GM11168 (cell line): Measurements from ENCODE around the gene LRRC4.

Source experiments
- in situ Hi-C: fragments of 300-500 bp; cut with MboI; formaldehyde crosslinking; loops from one replicate; pipeline ENCODE4 v1.12.0; 2022; ENCODE audit warnings: low sequenced_read_pairs; ENCODE audit not compliant: unreplicated experiment

The LRRC4 gene

DNA sequence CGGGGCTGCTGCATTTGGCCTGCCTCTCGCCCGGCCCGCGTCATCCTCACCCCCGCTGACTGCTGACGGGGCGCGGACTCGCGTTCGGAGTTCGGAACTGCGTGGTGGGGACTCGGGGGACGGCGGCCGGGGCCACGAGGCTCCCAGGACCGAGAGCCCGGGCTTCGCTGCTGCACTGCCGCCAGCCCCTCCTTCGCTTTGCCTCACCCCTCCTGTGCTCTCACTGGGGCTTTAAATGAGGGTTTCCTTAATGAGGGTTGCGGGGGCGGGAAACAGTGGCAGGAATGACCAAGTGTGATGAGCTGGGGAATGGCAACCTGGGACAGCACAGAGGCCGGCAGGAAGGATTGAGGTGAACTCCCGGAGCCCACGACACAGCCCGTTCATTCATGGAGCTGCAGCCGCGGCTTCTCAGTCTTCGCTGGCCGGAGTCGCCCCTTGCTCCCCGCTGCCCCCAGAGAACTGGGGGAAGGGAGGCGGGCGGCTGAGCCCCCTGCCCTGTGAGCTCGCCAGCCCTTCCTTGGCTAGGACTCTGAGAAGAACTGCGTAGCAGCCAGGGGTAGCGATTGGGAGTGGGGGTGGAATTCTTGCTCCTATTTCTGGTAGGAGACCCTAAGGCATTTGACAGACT is 1.5 kb upstream of the LRRC4 start:
- in situ Hi-C loops = no loop called here

DNA sequence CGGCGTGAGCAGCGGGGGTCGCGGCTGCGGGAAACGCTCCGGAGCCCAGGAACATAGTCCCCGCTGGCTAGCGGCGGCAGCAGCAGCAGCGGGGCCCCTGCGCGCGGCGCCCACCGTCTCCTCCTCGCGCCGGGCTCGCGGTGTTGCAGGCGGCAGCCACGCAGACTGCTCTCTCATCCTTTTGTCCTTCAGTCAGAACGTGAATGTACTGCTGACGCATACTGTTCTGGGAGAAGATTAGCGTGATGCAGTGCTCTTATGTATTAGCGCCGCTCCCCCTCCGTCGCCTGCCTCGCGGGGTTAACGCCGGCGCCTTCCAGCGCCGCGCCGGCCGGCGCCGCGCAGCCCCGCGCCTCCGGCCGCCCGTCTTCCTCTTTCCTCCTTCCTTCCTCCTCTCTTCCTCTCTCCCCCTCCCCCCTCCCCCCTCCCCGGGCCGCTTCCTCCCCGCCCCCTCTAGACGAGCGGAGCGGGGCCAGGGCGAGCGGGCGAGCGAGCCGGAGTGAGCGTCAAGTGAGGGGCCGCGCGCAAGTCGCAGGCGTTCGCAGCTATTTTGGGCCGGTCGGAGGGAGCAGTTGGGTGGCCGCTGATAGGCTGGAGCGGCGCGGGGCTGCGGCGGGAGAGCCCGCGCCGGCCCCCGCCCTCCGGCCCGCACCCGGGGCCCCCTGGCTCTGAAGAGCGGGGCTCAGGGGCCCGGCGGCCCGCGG is 816 bp upstream of the LRRC4 start:
- in situ Hi-C loops = no loop called here

DNA sequence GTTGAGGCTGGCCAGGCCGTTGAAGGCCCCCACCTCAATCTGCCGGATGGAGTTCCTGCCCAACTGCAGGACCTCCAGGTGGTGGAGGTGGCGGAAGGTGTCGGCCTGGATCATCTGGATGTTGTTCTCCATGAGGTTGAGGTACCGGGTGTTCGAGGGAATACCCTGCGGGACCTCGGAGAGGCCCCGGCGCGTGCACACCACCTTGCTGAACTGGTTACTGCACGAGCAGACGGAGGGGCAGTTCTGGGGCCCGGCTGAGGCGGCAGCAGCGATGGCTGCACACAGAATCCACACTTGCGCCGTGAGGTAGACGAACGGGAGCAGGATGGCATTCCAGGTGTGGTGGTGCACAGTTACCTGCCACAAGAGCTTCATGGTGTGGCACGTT is 979 bp downstream of the LRRC4 start:
- in situ Hi-C loops = no loop called here

DNA sequence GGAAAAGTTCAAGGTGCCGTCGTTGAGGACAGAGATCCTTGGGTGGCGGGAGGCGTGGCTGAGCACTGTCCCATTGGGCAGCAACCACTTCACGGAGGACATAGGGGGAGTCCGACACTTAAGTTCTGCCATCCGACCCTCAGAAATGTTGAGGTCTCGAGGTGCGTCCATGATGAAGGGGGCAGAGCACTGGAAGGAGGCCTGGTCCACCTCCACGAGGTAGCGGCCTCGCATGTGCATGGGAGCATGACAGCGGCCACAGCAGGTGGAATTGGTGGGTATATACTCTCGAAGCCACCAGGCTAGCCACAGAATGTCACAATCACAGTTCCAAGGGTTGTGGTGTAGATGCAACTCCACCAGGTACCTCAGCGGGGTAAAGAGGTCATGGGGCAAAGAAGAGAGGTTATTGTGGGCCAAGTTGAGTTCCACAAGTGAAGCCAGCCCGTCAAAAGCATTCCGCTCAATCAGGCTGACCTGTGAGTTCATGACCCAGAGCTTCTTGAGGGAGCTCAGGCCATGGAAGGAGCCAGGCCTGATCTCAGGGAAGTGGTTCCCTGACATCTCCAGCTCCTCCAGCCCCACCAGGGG is 1.7 kb downstream of the LRRC4 start:
- in situ Hi-C loops = no loop called here

DNA sequence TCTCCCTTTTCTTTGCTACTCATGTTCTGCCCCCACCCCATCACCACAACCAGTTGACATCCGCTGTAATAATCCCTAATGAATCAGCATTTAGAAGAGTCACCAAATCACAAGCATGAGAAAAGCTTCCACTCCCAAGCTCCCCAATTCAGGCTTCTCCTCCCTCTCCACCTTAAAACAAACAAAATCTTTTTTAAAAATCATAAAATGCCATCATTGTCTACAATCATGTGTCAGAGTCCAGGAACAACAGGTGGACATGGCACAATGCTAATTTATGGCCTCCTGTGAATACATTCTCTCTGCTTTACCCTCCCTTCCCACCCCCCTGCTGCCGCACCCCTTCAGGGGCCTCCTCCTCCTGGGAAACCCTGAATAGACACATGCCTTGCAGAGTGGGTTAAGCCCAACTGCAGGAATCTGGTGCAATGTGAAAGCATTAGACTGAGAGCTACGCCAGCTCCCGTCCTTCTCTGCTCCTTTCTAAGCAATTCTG is 3.7 kb downstream of the LRRC4 start:
- in situ Hi-C loops = no loop called here

DNA sequence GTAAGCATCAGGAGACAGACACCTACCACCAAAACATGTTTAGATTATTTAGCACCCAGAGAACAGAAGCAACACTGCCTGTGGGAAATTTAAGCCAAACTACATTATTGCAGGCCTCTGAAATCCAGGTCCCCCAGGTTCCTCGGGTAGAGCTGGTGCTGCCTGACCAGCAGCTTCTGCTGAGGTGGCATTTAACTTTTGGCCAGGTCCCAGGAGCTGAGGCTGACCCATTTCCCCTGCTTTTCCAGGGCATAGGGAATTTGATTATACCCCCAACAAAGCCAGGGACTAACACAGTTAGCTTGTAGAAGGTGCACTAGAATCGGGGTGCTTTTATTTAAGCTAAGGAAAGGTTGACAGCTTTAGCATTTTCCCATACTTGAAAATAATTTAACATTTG is 4.7 kb downstream of the LRRC4 start:
- in situ Hi-C loops = no loop called here

DNA sequence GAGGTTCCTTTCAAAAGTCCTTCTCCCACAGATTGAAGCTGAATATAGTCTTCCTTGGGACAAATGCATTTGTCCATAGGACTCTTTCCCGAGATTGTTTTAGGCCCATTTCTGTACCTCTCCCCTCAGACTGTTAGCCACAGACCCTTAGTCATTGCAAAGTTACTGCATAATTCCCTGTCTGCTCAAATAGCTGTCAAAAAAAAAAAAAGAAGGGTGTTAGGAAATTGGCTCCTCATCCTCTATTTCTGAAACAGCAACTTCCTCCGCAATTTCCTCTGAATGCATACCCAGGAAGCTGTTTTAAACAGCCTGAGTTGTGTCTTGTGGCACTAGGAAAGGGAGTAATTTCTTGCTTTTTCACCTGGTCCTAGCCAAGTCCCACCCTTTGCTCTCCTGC is 5.4 kb downstream of the LRRC4 start:
- in situ Hi-C loops = no loop called here

DNA sequence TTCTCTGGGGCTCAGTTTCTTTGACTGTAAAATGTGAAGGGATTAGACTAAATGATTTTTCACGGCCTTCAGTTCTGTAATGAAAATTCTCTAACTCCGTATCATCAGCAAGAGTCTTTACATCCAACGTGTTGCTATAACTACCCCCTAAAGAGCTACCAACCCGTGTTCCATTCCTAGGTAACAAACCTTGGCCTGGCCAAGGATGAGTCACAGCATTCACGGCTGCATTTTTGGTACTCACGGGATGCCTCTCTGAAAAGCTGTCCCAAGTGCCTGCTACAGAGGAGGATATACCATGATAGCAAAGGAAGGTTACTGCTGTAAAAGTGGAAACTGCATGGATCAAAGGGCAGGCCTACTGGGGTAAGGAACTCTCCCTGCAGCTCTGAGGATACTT is 5.9 kb downstream of the LRRC4 start:
- in situ Hi-C loops = no loop called here

DNA sequence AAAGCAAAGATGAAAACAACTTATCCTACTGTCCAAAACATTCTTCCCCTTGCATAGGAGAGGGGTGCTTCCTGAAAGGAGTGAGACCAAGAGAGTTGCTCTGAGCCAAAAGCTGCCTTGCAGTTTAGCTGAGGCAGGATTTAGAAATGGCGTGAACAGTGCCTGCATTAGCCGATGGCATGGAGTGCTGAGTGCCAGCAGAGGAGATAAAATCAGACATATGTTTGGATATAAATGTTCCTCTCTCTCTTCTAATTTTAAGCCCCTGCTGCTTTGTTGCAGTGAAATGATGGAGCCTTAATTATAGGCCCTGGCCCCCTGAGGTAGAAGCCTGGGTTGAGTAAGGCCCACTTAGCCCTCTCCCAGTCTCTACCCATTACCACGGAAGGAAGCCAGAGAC is 7.1 kb downstream of the LRRC4 start:
- in situ Hi-C loops = no loop called here

DNA sequence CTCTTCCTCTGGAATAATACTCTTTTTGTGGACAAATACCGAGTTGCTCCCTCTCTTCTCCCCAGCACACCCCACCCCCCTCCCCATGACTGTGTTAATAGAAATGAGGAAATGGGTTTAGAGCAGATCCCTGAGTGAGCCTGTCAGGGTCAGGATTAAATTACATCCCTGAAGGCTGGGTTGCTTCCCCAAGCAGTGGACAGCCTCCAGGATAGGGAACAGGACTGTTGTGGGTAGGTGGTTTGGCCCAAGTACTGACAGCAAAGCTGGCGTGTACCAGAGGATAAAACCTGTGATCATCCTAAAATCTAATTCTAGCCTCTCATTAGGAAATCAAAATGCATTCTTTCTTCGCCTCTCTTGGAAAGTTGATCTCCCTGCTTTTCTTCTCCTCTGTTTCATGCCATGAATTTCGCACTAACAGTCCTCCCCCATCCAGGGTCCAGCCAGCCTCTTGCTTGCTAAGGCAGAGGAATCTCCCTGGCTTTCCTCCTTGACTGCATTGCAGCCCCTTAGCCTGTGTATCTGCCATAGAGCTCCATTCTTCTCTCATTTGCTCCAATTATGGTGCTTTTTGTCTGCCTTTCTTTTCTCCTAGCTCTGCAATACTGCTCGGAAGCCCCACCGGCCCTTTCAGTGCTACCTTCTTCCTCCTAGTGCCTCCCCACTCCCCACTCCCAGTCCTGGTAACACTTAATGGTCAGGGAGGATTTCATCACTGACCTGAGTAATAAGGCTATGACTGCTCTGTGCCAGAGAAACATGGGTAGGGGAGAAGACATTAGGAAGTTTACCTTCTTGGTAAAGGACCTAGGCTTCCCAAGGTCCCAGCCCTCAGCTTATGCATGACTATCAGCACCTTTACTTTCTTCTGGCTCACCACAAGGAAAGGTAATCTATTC is 8.4 kb downstream of the LRRC4 start:
- in situ Hi-C loops = no loop called here

DNA sequence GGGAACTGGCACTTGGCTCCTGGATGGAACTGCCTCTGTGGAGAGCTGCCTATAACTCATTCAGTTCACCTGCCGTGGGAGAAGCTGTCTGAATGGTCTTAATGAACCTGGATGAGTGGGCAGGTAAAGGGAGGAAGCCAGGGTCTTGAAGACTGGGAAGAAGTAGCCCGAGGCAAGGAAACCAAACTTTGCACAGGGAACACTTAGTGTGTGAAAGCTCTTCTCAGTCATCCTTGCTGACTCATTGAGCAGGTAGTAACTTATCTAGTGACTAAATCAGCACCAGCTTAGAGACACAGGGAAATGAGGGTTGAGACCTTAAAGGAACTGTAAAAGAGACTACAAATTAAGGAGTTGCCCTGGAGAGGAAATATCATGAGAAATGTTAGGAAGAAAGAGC is 9.9 kb downstream of the LRRC4 start:
- in situ Hi-C loops = no loop called here

DNA sequence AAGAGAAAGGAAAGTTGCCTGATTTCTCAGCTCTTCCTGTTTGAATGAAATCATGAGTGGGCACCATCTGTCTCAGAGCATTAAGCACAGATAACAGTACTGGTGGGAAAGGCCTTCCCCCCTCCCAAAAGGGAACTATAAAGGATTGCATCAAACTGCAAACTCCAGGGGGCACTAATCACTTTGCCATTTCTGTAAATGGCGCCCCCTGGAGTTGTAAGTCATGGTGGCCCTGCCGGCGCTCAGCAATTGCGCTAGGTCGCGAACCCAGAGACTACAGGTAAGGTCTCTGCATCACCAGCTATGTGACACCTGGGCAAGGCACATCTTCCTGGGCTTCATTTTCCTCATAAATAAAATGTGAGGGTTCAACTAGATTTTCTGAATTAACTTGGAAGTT is 11.1 kb downstream of the LRRC4 start:
- in situ Hi-C loops = no loop called here

DNA sequence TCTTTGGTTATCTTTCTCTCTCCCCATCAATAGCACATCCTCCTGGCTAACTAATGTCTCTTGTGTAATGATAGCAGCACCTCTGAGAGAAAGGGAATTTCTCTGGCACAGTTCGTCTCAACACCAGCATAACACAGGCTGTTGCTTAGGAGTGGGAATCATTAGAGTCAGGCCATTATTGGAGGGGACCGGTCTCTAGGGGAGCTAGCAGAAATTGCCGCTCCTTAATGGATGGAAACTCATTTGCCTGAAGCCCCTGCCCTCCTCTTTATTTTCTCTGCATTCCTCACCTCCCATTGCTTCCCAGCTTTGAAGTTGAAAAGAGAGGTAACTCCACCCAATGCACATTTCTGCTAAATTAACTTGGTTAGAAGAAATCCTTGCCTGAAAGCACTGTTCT is 11.9 kb downstream of the LRRC4 start:
- in situ Hi-C loops = no loop called here

DNA sequence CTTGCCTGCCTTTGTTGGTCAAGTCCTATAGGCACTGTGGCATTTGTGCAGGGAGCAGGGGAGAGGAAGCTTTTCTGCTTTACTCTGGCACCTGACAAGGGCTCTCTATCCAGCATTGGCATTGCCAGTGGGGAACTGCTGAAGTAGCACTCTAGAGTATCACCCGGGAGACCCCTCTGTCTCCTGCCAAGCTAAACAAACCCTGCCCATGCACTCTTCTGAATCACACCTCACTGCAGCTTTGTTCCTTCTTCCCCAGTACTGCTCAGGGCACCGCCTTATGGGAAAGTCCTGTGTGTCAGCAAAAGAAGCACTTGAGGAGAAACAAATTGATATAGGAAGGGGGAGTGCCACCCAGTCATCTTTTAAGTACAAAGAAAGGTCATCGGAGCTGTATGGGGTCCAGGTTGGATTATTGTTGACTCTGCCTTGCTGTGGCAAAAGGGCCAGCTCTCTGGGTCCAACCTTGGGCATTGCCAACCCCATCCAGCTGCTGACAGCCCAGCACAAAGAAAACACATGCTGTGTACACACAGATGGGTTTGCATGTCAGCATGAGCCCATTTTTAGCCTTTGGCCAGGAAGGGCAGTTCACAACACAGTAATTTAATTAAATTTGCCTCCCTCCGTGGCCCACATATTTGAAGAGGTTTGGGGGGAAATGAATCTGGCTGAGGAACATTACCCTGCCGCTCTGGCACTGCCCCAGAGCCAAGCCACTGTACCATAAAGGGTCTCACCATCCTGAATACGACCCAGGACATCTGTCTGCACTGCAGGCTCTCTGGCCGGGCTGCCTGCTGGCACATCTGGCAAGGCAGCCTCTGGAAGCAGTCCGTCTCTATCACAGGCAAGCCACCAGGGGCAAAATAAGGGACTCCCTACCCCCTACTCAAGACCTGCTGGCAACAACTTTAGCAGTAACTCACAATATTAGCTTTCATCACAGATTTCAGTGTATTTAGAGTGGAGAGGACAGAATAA is 13.1 kb downstream of the LRRC4 start:
- in situ Hi-C loops = no loop called here

DNA sequence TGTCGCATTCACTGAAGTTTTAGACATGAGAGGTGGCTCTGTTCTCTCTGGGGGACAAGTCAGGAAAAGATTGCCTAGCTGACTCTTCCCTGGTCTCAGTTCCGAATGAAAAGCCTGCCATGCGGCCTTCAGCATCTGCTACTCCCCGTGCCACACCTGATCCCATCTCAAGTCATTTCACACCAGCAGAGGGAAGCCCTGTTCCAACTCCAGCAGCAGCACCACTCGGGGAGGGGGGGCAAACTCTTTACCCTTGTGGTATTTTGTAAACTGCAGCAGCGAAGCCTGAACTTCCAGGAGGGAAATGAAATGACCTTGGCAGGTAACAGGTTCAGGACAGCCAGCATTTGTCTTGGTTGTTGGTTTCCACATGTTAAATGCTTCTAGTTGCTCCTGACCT is 13.8 kb downstream of the LRRC4 start:
- in situ Hi-C loops = no loop called here

DNA sequence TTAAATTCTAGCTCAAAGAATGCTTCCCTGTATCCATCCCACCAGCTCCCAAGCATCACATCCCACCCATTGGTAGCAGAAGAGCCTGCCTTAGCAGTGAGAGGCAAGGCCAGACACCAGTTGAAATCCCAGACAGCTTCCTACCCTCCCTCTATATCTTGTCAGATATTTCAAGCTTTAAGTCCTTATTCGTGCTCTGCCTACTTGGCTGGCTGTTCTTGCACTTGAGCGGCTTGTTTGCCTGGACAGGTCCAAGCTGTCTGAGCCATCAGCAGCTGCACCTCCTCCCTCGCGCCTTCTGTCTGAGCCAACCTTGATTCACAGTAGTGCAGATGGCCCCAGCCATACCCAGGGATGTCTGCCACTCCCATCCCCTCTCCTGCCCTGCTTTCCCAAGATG is 16.4 kb downstream of the LRRC4 start:
- in situ Hi-C loops = no loop called here

DNA sequence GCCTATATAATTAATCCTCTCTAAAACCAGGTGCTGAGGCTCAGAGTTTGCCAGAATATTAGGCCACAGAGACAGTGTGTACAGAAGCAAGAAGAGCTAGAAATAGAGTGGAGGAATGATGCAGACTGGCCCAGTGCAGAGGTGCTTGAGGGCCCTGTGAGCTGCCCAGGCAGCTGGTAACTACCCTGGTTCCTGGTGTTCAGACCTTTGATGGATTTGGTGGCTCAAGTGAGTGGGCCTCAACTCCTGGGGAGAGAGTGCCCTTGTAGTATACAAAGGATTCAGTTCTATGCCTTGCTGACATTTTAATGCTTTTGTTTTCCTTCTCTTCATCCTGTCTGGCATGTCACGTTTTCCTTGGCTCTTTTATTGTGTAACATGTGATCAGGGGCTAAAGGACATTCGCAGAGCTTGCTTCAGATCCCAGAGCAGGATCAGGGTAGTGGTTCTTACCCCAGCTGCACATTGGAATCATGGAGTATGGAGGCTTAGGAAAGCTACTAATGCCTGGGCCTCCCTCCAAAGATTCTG is 20.0 kb downstream of the LRRC4 start:
- in situ Hi-C loops = no loop called here

DNA sequence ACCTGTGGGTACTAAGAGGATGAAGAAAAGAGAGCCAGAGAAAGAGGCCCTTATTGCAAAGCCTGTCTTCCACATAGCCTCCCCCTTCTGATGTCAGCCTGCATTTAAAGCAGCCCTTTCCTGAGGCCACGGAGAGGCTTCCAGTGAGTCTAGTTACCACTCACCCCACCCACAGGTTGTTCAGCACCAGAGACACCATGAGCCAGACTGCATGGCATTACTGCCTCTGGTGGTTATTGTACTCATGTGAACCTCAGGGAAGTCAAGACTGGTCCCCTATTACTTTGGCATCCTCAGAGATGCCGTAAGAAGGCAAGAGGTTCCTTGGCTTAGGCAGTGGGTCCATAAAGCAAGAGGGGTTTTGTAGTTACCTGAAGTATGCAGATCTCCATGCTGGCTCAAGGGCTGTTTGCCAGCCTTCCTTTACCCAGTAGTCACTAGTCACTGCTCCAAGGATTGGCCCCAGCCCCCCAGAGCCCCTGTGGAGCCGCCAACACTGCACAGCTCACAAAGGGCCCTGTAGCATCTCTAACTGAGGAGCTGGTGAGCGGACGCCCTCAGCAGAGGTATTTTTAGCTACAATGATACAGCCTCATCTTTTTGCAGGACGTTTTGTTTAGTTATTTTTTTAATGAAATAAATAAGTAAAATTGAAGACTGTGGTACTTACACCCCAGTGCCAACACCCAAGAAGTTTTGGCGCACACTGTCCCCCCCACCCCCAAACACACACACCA is 20.7 kb downstream of the LRRC4 start:
- in situ Hi-C loops = no loop called here

DNA sequence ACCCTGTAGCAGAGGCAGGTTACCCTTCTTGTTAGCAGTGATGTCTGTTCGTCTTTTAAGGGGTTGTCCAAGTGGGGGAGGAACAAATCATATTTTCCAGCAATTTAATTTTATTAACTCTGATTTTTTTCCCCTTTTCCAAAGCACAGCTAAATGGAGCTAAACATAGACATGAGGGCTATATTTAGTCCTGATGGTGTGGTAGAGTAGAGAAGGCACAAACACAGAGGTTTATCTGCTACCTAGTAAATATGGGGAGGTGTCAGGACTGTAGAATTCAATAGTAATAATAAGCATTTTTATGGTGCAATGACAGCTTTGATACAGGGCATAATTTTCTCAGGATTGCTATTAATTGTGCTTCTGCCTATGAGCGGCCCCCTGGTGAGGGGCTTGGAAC is 22.5 kb downstream of the LRRC4 start:
- in situ Hi-C loops = no loop called here
